Effector CD8-positive, alpha-beta T cell (primary cell): ENCODE results near the gene TRIP12.
"Not testable (repeated sequence)": the region's sequence is repeated elsewhere in the genome, so short reads cannot be mapped to it uniquely, and the experiment has no call there.

ENCODE experiments used
- DNase-seq: peaks from one replicate; lab custom pipeline; 2025; lab: John Stamatoyannopoulos, UW

The TRIP12 gene

DNA sequence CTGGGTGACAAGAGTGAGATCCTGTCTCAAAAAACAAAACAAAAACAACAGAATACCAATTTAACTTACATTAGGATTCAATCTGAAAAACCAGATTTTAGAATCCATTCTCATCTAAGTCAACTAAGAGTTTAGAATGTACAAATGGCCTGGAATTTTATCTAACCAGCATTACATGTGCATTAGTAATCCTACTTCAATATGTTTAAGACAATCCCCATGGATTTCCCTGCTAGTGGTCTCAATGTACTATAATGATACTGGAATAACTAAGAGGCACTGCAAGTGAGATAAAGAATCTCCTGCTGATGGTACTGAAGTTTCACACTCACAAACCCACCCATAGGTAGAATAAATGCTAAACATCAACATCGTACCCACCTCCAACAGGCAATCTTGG, 153.6 kb downstream of the TRIP12 start:
- DNase-seq: no peak

- DNase-seq: no peak
Observed at GRCh38 chr2:229765721-229766120, 156.1 kb downstream of the TRIP12 start.

GRCh38 chr2:229761663-229762062, 160.1 kb downstream of the TRIP12 start:
- DNase-seq: no peak

DNA sequence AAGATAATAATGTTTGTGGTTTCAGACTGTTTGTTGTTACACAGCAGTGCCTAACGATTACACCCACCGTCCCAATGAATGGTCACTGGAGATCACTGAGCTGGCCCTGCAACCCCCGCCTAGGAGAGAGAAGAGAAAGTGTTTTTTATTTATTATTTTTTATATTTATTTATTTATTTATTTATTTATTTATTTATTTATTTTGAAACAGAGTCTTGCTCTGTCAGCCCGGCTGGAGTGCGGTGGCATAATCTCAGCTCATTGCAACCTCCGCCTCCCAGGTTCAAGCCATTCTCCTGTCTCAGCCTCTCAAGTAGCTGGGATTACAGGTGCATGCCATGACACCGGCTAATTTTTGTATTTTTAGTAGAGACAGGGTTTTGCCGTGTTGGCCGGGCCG, 164.3 kb downstream of the TRIP12 start:
- DNase-seq: not testable (repeated sequence)

- no peak for DNase-seq
Observed at GRCh38 chr2:229752970-229753729, 168.7 kb downstream of the TRIP12 start.

DNA sequence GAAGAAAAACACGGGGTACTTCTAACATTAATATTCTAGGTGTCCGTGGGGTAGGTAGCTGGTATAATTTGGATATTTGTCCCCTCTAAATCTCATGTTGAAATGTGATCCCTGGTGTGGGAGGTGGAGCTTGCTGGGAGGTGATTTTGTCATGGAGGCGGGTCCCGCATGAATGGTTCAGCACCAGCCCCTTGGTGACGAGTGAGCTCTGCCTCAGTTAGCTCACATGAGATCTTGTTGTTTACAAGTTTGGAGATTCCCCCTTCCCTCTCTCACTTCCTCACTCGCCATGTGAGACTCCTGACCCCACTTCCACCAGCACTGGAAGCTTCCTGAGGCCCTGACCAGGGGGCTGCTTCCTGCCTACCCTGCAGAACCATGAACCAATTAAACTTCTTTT, 172.0 kb downstream of the TRIP12 start:
- no peak for DNase-seq

DNA sequence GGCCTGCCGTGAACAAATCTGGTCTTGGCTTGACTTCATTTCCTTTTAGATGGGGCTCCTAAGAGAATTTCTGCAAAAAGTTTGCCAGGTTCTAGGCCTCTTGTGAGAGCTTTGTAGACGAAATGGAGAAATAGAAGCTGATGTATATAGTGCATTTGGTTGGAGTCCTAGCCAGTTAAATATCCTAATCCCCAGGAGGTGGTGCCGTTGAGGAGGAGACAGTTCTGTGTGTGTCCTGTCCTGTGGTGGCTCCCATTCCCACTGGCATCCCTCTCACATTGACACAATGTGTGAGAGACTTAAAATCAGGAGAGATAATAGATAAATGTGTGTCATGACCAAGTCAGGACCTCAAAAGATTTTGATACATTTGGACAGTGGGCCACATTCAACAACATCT, 172.9 kb downstream of the TRIP12 start:
- no peak for DNase-seq

- DNase-seq: not testable (repeated sequence)
Observed at GRCh38 chr2:229742691-229743090, 179.1 kb downstream of the TRIP12 start.

DNA sequence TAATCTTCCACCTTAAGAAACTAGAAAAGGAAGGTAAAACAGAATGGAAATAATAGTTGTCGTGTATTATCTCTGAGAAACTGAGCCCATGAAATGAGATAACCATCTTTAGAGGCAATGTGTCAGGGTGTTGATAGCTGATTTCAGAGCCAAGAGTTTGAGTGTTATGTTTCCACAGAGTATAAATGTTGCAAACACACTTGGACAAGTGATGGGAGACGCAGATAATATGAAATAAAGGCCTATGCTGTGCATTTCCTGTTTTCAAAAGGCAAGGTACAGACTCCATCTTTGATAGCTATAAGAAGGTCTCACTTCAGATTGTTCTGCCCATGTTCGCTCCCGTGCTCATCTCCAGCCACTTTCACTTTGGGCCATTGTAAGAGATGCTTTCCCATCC, 181.5 kb downstream of the TRIP12 start:
- no peak for DNase-seq

DNA sequence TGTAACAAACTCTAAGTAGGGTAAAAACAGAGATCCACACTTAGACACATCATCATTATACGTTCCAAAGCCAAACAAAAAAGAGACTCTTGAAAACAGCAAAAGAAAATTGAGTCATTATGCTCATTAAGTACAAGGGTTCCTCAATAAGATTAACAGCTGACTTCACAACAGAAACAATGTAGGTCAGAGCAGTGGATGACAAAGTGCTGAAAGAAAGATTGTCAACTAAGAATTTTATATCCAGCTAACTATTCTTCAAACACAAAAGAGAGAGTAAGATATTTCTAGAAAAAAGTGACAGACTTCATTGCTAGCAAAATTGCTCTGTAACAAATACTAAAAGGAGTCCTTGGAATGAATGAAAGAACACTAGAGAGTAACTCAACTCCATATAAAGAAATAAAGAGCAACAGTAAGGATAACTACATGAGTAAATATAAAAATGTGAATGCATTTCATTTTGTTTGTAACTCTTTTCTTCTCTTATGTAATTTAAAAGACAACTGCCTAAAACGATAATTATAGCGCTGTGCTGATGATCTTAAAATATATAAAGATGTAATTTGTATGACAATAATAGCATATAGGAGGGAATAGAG, 183.7 kb downstream of the TRIP12 start:
- DNase-seq: no peak

DNA sequence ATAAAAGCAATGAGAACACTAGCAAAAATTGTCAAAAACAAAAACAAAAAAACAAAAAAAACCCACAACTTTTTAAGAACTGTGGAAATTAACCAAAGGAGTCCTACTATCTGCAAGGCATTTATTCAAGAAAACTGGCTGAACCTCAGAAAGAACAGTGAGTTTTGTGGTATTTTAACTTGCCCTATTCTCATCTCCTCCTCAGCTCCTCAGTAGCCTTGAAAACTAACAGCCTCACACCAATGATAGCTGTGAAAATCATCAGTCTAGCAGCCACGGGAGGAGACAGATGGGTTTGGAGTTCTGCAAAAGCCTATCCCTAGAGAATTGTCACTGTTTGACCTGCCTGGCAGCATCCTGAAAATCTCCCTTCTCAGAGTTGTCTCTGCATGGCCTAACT, 187.4 kb downstream of the TRIP12 start:
- no peak for DNase-seq

GRCh38 chr2:229733611-229734245, 188.1 kb downstream of the TRIP12 start:
- DNase-seq: no peak

DNA sequence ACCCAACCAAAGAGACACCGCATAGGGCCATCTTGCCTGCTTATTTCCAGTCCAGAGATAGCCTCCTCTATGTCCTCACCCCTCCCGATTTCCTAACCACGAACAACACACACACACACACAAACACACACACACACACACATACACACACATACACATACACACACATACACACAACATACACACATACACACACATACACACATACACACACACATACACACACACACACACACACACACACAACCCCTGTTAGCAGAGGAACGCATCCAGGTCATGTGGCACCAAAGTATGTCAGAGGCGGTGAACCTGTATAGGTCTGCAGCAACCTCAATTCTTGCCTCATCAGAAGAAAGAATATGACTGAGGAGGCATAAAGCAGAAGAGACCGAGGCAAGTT, 188.9 kb downstream of the TRIP12 start:
- DNase-seq: no peak

- DNase-seq: no peak
Observed at GRCh38 chr2:229731916-229732315, 189.9 kb downstream of the TRIP12 start.

DNA sequence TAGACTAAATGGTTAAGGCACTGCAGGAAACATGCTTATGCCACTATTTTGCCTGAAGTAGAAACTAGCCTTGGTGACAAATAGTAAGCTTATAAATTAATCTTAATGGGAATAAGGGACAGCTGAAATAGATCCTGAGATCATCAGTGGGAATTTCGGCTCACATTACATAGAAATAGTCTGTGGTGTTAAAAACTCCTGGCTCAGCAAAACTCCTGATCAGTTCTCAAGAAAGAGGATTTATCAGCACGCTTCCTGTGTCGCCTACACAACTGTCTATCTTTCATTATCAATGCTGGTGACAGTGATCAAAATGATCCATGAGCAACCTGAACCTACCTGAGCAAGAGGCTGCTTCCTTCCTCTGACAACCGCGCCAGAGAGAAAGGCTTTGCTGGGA, 190.4 kb downstream of the TRIP12 start:
- no peak for DNase-seq

GRCh38 chr2:229728370-229728769, 193.4 kb downstream of the TRIP12 start:
- DNase-seq: no peak

GRCh38 chr2:229726643-229727042, 195.2 kb downstream of the TRIP12 start:
- no peak for DNase-seq

GRCh38 chr2:229725716-229726574, 195.9 kb downstream of the TRIP12 start:
- DNase-seq: no peak

- DNase-seq: not testable (repeated sequence)
Observed at GRCh38 chr2:229723192-229723591, 198.6 kb downstream of the TRIP12 start.

DNA sequence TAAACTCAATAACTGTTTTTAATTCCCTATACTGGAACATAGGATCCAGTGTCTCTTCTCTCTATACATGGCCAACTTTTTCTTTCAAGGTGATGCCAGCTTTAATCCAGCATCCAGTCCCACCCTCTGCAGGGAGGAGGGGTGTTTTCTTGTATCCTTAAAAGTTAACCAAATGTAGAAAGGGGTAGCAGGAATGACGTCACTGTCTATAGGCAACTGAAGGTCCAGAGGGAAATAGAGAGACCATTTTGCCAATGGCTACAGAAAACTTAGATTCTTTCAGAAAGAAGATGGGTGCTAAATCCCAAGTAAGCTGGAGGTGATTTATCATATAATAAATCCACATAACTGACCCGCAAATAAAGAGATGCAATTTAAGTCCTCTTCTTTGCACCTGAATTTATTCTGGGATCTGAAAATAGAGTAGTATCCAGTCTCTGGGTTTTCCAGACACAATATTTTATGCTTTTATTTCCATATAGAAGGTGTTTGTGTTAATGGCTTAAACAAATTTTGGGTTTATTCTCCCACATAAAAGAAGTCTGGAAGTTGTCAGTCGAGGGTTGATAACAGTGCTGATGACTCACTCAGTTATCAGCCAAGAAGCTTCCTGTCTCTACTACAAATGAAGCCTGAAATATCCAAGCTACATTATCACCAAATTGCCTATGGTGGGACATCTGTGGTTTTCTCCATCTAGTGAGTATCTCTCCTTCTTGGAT, 201.7 kb downstream of the TRIP12 start:
- DNase-seq: no peak

DNA sequence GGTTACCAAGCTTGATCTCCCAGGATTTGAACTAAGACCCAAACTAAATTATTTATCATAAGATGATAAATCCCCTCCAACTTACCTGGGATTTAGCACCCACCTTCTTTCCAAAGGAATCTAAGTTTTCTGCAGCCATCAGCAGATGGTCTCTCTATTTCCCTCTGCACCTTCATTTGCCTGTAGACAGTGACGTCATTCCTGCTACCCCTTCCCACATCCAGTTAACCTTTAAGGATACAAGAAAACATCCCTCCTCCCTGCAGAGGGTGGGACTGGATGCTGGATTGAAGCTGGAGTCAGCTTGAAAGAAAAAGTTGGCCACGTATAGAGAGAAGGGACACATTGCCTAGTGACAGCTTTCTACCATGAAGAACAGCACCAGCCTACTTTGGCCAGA, 203.8 kb downstream of the TRIP12 start:
- no peak for DNase-seq
